Sigmoid colon (tissue), 3 donors: Measurements from ENCODE around the gene TIMP3.

Source experiments
- POLR2A ChIP-seq, 2 donors: fragments of 450-650 bp; IDR thresholded peaks; one replicate each; pipeline ENCODE4 v1.6.1; 2016; ENCODE audit warnings: antibody characterized with exemption in 2 of 2, mild to moderate bottlenecking in 2 of 2, moderate library complexity in 2 of 2
- TF ChIP-seq, protein P1 (sequence below), 4 experiments: fragments of 450-650 bp in 3 of 4; fragments of 200-600 bp in 1 of 4; IDR thresholded peaks; one replicate each; pipeline ENCODE4 v1.5.1; 2016 to 2019; ENCODE audit warnings: antibody characterized with exemption in 4 of 4, mild to moderate bottlenecking in 3 of 4, moderate library complexity in 2 of 4

DNA sequence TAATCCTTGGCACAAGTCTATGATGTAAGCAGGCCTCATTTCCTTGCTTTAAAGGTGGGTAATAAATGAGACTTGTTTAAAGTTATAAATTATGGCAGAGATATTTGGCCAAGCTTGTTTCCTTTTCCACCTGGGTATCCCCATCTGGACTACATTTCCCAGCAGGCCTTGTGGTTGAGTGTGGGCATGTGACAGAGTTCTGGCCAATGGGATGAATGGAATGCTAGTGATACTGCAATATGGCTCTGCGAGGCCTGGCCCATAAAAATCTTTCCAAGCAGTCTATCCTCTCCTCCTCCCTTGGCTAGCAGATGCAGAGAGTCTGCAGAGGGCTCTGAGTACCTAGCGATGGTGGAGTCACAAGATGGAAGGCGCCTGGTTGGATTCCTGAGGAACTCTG lies 102.5 kb downstream of the TIMP3 start:
- TF ChIP-seq, protein P1, sequence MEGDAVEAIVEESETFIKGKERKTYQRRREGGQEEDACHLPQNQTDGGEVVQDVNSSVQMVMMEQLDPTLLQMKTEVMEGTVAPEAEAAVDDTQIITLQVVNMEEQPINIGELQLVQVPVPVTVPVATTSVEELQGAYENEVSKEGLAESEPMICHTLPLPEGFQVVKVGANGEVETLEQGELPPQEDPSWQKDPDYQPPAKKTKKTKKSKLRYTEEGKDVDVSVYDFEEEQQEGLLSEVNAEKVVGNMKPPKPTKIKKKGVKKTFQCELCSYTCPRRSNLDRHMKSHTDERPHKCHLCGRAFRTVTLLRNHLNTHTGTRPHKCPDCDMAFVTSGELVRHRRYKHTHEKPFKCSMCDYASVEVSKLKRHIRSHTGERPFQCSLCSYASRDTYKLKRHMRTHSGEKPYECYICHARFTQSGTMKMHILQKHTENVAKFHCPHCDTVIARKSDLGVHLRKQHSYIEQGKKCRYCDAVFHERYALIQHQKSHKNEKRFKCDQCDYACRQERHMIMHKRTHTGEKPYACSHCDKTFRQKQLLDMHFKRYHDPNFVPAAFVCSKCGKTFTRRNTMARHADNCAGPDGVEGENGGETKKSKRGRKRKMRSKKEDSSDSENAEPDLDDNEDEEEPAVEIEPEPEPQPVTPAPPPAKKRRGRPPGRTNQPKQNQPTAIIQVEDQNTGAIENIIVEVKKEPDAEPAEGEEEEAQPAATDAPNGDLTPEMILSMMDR (IDR thresholded peaks at IDR 0.05) = no peak
- TF ChIP-seq POLR2A (IDR thresholded peaks at IDR 0.05) = no peak
